Progenitor cell of endocrine pancreas (in vitro differentiated cells): ENCODE data around the gene TMX1. TPM values are rescaled to one million over a fixed set of nuclear protein-coding genes. Genes with fewer than 3 reads are reported as not detected.

Source experiments
- DNase-seq: peaks from one replicate; pipeline ENCODE4 v3.0.0; 2021; ENCODE audit warnings: low spot score; ENCODE audit not compliant: unreplicated experiment
- H3K27ac Mint-ChIP-seq: 2 replicates; pipeline ENCODE4 v1.8.0; 2021; ENCODE audit warnings: mild to moderate bottlenecking, moderate library complexity, mixed read lengths
- H3K27me3 Mint-ChIP-seq: 2 replicates; pipeline ENCODE4 v1.8.0; 2021; ENCODE audit warnings: mixed read lengths
- H3K36me3 Mint-ChIP-seq: 2 replicates; pipeline ENCODE4 v1.8.0; 2022; ENCODE audit warnings: mixed read lengths; ENCODE audit not compliant: insufficient read depth
- H3K4me1 Mint-ChIP-seq: 2 replicates; pipeline ENCODE4 v1.8.0; 2021; ENCODE audit warnings: low read depth, mixed read lengths
- H3K4me3 Mint-ChIP-seq: 2 replicates; pipeline ENCODE4 v1.8.0; 2021; ENCODE audit warnings: low read depth, mild to moderate bottlenecking, moderate library complexity, mixed read lengths
- H3K9me3 Mint-ChIP-seq: 2 replicates; pipeline ENCODE4 v1.8.0; 2021; ENCODE audit warnings: low read depth, mixed read lengths
- total RNA-seq: library from RNA; stranded (reverse); gene quantifications from 2 replicates; pipeline ENCODE4 v1.2.1, GENCODE V29; 2021
- TF ChIP-seq, protein P1 (sequence below): fragments of 200-600 bp; sonication (generic); IDR thresholded peaks from one replicate; pipeline ENCODE4 v1.5.0; 2021; ENCODE audit warnings: antibody characterized with exemption, mild to moderate bottlenecking; ENCODE audit not compliant: unreplicated experiment

TMX1 gene
- total RNA-seq, 1 donor from 2014 or later = 31.3 TPM

DNA sequence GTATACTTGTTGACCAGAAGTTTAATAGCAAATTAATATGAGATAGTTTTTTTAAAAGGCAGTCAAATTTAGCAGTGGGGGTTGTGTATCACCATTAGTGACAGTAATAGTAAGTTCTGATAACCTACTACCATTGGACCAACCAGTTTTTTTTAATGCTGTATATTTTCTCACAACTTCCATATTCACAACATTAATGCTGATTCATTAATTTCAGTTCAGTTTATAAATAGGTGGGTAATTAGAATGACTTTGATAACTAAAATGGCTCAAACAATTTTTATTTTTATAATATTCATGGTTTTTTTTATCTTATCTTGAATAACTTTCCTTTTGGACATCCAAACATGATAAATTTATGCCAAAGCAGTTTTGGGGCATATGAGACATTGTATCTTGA, 13.8 kb downstream of the TMX1 start:
- H3K4me3 Mint-ChIP-seq = no peak overlapping the region
- TF ChIP-seq, protein P1, sequence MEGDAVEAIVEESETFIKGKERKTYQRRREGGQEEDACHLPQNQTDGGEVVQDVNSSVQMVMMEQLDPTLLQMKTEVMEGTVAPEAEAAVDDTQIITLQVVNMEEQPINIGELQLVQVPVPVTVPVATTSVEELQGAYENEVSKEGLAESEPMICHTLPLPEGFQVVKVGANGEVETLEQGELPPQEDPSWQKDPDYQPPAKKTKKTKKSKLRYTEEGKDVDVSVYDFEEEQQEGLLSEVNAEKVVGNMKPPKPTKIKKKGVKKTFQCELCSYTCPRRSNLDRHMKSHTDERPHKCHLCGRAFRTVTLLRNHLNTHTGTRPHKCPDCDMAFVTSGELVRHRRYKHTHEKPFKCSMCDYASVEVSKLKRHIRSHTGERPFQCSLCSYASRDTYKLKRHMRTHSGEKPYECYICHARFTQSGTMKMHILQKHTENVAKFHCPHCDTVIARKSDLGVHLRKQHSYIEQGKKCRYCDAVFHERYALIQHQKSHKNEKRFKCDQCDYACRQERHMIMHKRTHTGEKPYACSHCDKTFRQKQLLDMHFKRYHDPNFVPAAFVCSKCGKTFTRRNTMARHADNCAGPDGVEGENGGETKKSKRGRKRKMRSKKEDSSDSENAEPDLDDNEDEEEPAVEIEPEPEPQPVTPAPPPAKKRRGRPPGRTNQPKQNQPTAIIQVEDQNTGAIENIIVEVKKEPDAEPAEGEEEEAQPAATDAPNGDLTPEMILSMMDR = no peak
- H3K36me3 Mint-ChIP-seq = peaks cover 36% of the 10 kb centered on the region
- H3K9me3 Mint-ChIP-seq = peaks cover 7% of the 10 kb centered on the region
- DNase-seq = no peak
- H3K27me3 Mint-ChIP-seq = no peaks in the 10 kb centered on the region
- H3K4me1 Mint-ChIP-seq = no peaks in the 10 kb centered on the region
- H3K27ac Mint-ChIP-seq = no peak overlapping the region

DNA sequence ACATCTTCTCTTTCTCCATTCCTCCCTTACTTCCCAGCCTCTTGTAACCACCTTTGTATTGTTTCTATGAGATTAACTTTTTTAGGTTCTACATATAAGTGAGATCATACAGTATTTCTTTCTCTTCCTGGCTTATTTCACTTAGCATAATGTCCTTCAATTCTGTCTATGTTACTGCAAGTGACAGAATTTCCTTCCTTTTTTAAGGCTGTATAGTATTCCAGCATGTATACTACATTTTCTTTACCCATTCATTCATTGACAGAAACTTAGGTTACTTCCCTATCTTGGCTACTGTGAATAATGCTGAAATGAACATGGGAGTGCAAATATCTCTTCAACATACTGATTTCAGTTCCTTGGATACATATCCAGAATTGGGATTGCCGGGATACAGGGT, 18.2 kb downstream of the TMX1 start:
- peaks cover 7% of the 10 kb centered on the region for H3K9me3 Mint-ChIP-seq
- H3K27ac Mint-ChIP-seq = no peak overlapping the region
- H3K36me3 Mint-ChIP-seq = peaks cover 22% of the 10 kb centered on the region
- H3K27me3 Mint-ChIP-seq = no peaks in the 10 kb centered on the region
- no peak for DNase-seq
- TF ChIP-seq, protein P1 = no peak
- H3K4me3 Mint-ChIP-seq = no peak overlapping the region
- peaks cover 3% of the 10 kb centered on the region for H3K4me1 Mint-ChIP-seq

DNA sequence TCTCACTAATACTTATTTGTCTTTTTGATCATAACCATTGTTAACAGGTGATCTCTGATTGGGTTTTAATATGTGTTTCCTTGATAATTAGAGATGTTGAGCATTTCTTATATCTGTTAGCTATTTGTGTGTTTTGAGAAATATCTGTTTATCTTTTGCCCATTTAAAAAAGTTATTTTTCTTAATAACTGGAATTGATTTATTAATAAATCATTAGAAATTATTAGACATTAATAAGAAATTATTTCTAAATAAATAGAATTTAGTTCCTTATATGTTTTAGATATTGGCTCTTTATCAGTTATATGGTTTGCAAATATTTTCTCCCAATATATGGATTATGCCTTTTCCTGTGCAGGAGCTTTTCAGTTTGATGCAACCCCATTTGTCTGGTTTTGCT, 18.7 kb downstream of the TMX1 start:
- Mint-ChIP-seq H3K36me3 (peaks cover 22% of the 10 kb centered on the region), H3K4me3 (no peak overlapping the region), H3K9me3 (peaks cover 7% of the 10 kb centered on the region), H3K27ac (no peak overlapping the region), H3K27me3 (no peaks in the 10 kb centered on the region), H3K4me1 (peaks cover 3% of the 10 kb centered on the region)
- DNase-seq = no peak
- TF ChIP-seq, protein P1 = no peak

DNA sequence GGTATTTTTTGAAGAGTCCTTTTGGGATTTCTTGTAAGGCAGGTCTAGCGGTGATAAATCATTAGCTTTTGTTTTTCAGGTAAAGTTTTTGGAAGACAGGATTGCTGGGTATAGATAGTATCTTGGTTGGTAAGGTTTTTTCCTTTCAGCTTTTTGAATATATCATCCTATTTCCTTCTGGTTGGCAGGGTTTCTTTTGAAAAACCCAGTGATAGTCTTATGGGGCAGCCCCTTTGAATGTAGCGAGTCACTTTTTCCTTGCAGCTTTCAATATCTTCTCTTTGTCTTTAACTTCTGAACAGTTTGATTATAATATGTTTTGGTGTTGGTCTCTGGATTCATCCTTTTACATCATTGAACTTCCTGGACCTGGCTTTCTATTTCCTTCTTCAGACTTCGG, 20.2 kb downstream of the TMX1 start:
- no peak overlapping the region for H3K4me3 Mint-ChIP-seq
- H3K36me3 Mint-ChIP-seq = peaks cover 19% of the 10 kb centered on the region
- H3K27me3 Mint-ChIP-seq = no peaks in the 10 kb centered on the region
- TF ChIP-seq, protein P1 = no peak
- no peak overlapping the region for H3K27ac Mint-ChIP-seq
- DNase-seq = no peak
- H3K4me1 Mint-ChIP-seq = peaks cover 3% of the 10 kb centered on the region
- H3K9me3 Mint-ChIP-seq = peaks cover 7% of the 10 kb centered on the region

DNA sequence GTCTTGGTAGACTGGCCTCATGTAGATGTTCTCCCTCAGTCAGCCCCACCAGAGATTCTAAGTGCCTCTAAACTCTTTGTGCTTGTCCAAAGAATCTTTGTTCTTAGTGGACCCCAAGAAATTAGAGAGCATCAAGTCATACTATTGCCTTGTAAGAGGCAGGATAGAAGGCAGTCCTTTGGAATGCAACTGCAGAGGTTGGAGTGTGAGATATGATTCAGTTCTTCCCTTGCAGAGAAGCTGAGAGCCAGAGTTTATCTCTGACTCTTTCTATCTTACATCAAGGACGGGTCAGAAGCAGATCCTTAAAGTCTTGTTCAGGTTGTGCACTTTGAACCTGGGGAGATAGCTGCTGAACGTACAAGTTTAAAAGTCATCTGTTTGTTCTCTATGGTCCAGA, 21.1 kb downstream of the TMX1 start:
- H3K36me3 Mint-ChIP-seq = peaks cover 17% of the 10 kb centered on the region
- peaks cover 7% of the 10 kb centered on the region for H3K9me3 Mint-ChIP-seq
- peaks cover 3% of the 10 kb centered on the region for H3K4me1 Mint-ChIP-seq
- TF ChIP-seq, protein P1 = no peak
- H3K27ac Mint-ChIP-seq = no peak overlapping the region
- no peak overlapping the region for H3K4me3 Mint-ChIP-seq
- no peaks in the 10 kb centered on the region for H3K27me3 Mint-ChIP-seq
- DNase-seq = no peak
